Type B pancreatic cell (in vitro differentiated cells): ENCODE data around the gene C8B. TPM values are rescaled to one million over a fixed set of nuclear protein-coding genes. Genes with fewer than 3 reads are reported as not detected.

Experiments
- DNase-seq: peaks from one replicate; pipeline ENCODE4 v3.0.0; 2021; ENCODE audit warnings: mixed read lengths; ENCODE audit not compliant: unreplicated experiment; ENCODE audit errors: extremely low spot score
- H3K27ac Mint-ChIP-seq: 2 replicates; pipeline ENCODE4 v1.8.0; 2021; ENCODE audit warnings: mild to moderate bottlenecking, mixed read lengths
- H3K27me3 Mint-ChIP-seq: 2 replicates; pipeline ENCODE4 v1.8.0; 2021; ENCODE audit warnings: mixed read lengths
- H3K36me3 Mint-ChIP-seq: 2 replicates; pipeline ENCODE4 v1.8.0; 2021; ENCODE audit warnings: mixed read lengths
- H3K4me1 Mint-ChIP-seq: one replicate; pipeline ENCODE4 v1.8.0; 2021; ENCODE audit warnings: mixed read lengths; ENCODE audit not compliant: unreplicated experiment
- H3K4me3 Mint-ChIP-seq: 2 replicates; pipeline ENCODE4 v1.8.0; 2021; ENCODE audit warnings: mild to moderate bottlenecking, mixed read lengths
- H3K9me3 Mint-ChIP-seq: 2 replicates; pipeline ENCODE4 v1.8.0; 2021; ENCODE audit warnings: mixed read lengths
- total RNA-seq: library from RNA; stranded (reverse); gene quantifications from 2 replicates; pipeline ENCODE4 v1.2.1, GENCODE V29; 2021; ENCODE audit warnings: low replicate concordance
- TF ChIP-seq, protein P1 (sequence below): fragments of 200-600 bp; sonication (generic); conservative IDR thresholded peaks from 2 replicates; pipeline ENCODE4 v1.5.0; 2021; ENCODE audit warnings: antibody characterized with exemption, mild to moderate bottlenecking

The C8B gene
- total RNA-seq, 1 donor from 2014 or later: 0.68 TPM

GRCh38 chr1:56916630-56917029 is 49.2 kb downstream of the C8B start:
- H3K4me1 Mint-ChIP-seq: peaks cover 14% of the 10 kb centered on the region
- no peaks in the 10 kb centered on the region for H3K36me3 Mint-ChIP-seq
- no peak overlapping the region for H3K27ac Mint-ChIP-seq
- H3K27me3 Mint-ChIP-seq: peaks cover 20% of the 10 kb centered on the region
- no peak overlapping the region for H3K4me3 Mint-ChIP-seq
- DNase-seq: no peak
- TF ChIP-seq, protein P1, sequence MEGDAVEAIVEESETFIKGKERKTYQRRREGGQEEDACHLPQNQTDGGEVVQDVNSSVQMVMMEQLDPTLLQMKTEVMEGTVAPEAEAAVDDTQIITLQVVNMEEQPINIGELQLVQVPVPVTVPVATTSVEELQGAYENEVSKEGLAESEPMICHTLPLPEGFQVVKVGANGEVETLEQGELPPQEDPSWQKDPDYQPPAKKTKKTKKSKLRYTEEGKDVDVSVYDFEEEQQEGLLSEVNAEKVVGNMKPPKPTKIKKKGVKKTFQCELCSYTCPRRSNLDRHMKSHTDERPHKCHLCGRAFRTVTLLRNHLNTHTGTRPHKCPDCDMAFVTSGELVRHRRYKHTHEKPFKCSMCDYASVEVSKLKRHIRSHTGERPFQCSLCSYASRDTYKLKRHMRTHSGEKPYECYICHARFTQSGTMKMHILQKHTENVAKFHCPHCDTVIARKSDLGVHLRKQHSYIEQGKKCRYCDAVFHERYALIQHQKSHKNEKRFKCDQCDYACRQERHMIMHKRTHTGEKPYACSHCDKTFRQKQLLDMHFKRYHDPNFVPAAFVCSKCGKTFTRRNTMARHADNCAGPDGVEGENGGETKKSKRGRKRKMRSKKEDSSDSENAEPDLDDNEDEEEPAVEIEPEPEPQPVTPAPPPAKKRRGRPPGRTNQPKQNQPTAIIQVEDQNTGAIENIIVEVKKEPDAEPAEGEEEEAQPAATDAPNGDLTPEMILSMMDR: no peak
- H3K9me3 Mint-ChIP-seq: peaks cover 11% of the 10 kb centered on the region

GRCh38 chr1:56915960-56916359 is 49.9 kb downstream of the C8B start:
- H3K4me3 Mint-ChIP-seq: no peak overlapping the region
- peaks cover 14% of the 10 kb centered on the region for H3K27me3 Mint-ChIP-seq
- peaks cover 8% of the 10 kb centered on the region for H3K4me1 Mint-ChIP-seq
- no peak overlapping the region for H3K27ac Mint-ChIP-seq
- DNase-seq: no peak
- TF ChIP-seq, protein P1: no peak
- peaks cover 11% of the 10 kb centered on the region for H3K9me3 Mint-ChIP-seq
- no peaks in the 10 kb centered on the region for H3K36me3 Mint-ChIP-seq

- Mint-ChIP-seq H3K9me3 (peaks cover 11% of the 10 kb centered on the region), H3K27me3 (peaks cover 17% of the 10 kb centered on the region), H3K4me3 (no peak overlapping the region), H3K36me3 (no peaks in the 10 kb centered on the region), H3K4me1 (no peaks in the 10 kb centered on the region), H3K27ac (no peak overlapping the region)
- no peak for DNase-seq
- TF ChIP-seq, protein P1: no peak
Measured at GRCh38 chr1:56912325-56912724, 53.5 kb downstream of the C8B start.

DNA sequence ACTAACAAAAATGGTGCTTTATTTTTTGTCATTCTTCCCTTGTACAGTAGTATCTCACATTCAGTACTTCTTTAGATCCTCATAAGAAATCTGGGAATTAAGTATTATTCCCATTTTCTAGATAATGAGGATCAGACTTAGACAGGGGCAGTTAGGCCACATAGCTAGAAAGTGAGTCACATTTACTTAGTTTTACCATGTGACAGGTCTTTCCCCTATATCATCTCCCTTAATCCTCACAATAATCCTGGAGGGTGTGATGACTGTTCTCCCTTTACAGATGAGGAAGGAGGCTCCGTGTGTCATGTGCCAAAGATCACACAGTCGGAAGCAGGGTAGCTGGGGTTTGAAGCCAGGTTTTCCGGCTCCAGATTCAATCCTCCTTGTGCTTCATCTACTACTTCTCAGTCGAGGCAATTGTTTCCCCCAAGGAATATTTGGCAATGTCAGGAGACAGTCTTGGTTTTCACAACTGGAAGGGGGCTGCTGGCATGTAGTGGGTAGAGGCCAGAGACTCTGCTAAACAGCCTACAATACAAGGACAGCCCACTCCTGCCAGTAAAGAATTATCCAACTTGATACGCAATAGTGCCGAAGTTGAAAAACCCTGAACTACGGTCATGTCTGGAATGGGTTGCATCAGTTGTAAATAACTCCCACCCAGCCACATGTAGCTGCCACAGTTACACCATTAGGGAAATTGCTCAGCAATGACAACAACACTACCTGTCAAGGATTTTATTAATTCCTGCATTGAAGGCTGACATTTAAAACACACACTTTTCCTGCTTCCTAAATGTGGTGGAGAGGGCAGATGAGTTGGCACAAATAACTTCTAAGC is 54.5 kb downstream of the C8B start:
- no peaks in the 10 kb centered on the region for H3K36me3 Mint-ChIP-seq
- TF ChIP-seq, protein P1: no peak
- H3K4me1 Mint-ChIP-seq: no peaks in the 10 kb centered on the region
- DNase-seq: no peak
- peaks cover 11% of the 10 kb centered on the region for H3K9me3 Mint-ChIP-seq
- peaks cover 17% of the 10 kb centered on the region for H3K27me3 Mint-ChIP-seq
- no peak overlapping the region for H3K27ac Mint-ChIP-seq
- no peak overlapping the region for H3K4me3 Mint-ChIP-seq

DNA sequence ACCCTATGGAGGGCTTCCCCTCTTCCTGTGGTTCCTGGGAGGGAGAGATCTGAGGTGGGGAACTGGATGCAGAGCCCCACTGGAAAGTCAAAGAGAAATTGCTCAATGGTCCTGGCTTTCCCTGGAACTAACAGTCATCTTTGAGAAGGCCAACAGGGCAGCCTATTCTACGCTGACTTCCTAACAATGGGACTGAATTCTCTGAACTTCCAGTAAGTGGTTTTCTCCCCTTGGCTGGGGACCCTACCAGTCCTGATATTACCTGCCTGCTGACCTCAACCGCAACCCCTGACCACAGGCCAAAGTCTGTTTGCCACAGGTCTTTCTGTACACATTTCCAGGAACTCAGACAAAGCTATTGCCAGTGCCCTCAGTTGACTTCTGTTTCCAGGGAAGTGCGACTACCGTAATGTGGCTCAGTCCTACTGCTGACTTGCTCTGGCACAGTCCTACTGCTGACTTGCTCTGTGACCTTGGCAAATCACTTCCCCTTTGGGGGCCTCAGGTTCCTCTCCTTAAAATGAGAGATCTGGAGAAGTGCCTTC is 55.3 kb downstream of the C8B start:
- Mint-ChIP-seq H3K4me1 (no peaks in the 10 kb centered on the region), H3K36me3 (no peaks in the 10 kb centered on the region), H3K4me3 (no peak overlapping the region), H3K9me3 (peaks cover 11% of the 10 kb centered on the region), H3K27ac (no peak overlapping the region), H3K27me3 (peaks cover 15% of the 10 kb centered on the region)
- TF ChIP-seq, protein P1: no peak
- DNase-seq: no peak
